K562 (cell line): ENCODE data around the gene SART3. TPM values are rescaled to one million over a fixed set of nuclear protein-coding genes. Genes with fewer than 3 reads are reported as not detected.

Experiments
- ATAC-seq: fragments of 200-7000 bp; cut with Tn5 transposase; 3 replicates; pipeline ENCODE4 v1.9.1; 2020; ENCODE audit warnings: moderate library complexity
- BruUV-seq: library from RNA; stranded (reverse); fragments of 400-500 nt; replicated peaks from 2 replicates; lab custom pipeline; 2021; lab: Mats Ljungman, UMichigan
- CTCF ChIA-PET: fragments of 300-600 bp; formaldehyde crosslinking; extraction: SDS; loops from one replicate; lab custom pipeline; 2021; ENCODE audit warnings: low intra/inter-chr PET ratio; lab: Yijun Ruan, JAX
- POLR2A ChIA-PET: fragments of 300-600, 350-650 bp; sonication (Branson Sonifier 250); formaldehyde crosslinking; extraction: SDS; loops from one replicate; lab custom pipeline; 2021; ENCODE audit warnings: antibody characterized with exemption, inconsistent platforms; lab: Yijun Ruan, JAX
- DNase-seq, 4 experiments: peaks; one replicate each; pipeline versions ENCODE4 v3.0.0 to v3.0.0-alpha.2; 2011 to 2018; ENCODE audit warnings: low spot score in 3 of 4, mixed read lengths in 3 of 4; ENCODE audit errors: extremely low read depth in 1 of 4
- FAIRE-seq: peaks from 2 replicates; lab custom pipeline; 2011; peaks lifted over from hg19 to GRCh38; lab: Jason Lieb, UNC
- H2AFZ ChIP-seq: 2 replicates; pipeline ENCODE4 v1.6.0; 2011; ENCODE audit warnings: low read depth, low read length, control low read depth, inconsistent platforms
- H3K27ac ChIP-seq: fragments of 200-600 bp; 3 replicates; pipeline ENCODE4 v1.8.0; 2011; ENCODE audit warnings: low read depth, mild to moderate bottlenecking, control low read depth, inconsistent platforms, low read length, moderate library complexity, mixed read lengths; ENCODE audit errors: extremely low read depth
- H3K27me3 ChIP-seq, 2 experiments: fragments of 300-600 bp in 1 of 2; 2 replicates in 1 of 2; 3 replicates in 1 of 2; pipeline versions ENCODE4 v1.6.0 to v1.8.0; 2011; ENCODE audit warnings: inconsistent platforms in 2 of 2, low read length in 2 of 2, mild to moderate bottlenecking in 1 of 2, mixed read lengths in 1 of 2, moderate library complexity in 1 of 2; ENCODE audit not compliant: control insufficient read depth in 2 of 2, insufficient read depth in 2 of 2
- H3K36me3 ChIP-seq: fragments of 300-600 bp; 3 replicates; pipeline ENCODE4 v1.8.0; 2011; ENCODE audit warnings: mild to moderate bottlenecking, low read length, inconsistent platforms; ENCODE audit not compliant: control insufficient read depth, insufficient read depth
- H3K4me1 ChIP-seq, 2 experiments: fragments of 200-600 bp in 1 of 2; replicated peaks in 1 of 2; 2 replicates in 1 of 2; 3 replicates in 1 of 2; pipeline versions ENCODE4 v1.5.1 to v1.8.0; 2011; ENCODE audit warnings: inconsistent platforms in 2 of 2, low read length in 2 of 2, mild to moderate bottlenecking in 1 of 2, mixed read lengths in 1 of 2, moderate library complexity in 1 of 2; ENCODE audit not compliant: control insufficient read depth in 2 of 2, insufficient read depth in 2 of 2
- H3K4me2 ChIP-seq: 2 replicates; pipeline ENCODE4 v1.6.1; 2011; ENCODE audit warnings: low read length, control low read depth, inconsistent platforms, mixed read lengths; ENCODE audit not compliant: insufficient read depth
- H3K4me3 ChIP-seq: fragments of 200-600 bp; sonication (generic), shearing (Covaris generic); 2 replicates; pipeline ENCODE4 v1.5.1; 2016; ENCODE audit warnings: control low read depth, inconsistent platforms
- H3K79me2 ChIP-seq: fragments of 200-600 bp; 3 replicates; pipeline ENCODE4 v1.8.0; 2011; ENCODE audit warnings: low read length, inconsistent platforms; ENCODE audit not compliant: control insufficient read depth, insufficient read depth
- H3K9ac ChIP-seq, 2 experiments: 2 replicates each; pipeline versions ENCODE4 v1.6.0 to v1.6.1; 2011; ENCODE audit warnings: low read depth in 2 of 2, low read length in 2 of 2, control low read depth in 1 of 2, inconsistent platforms in 1 of 2, mild to moderate bottlenecking in 1 of 2, mixed read lengths in 1 of 2; ENCODE audit not compliant: insufficient read depth in 1 of 2
- H3K9me1 ChIP-seq: one replicate; pipeline ENCODE4 v1.6.0; 2011; ENCODE audit warnings: inconsistent platforms, mild to moderate bottlenecking, low read length, moderate library complexity; ENCODE audit not compliant: control insufficient read depth, insufficient read depth
- H3K9me3 ChIP-seq: replicated peaks from 2 replicates; pipeline ENCODE4 v1.5.1; 2011; ENCODE audit warnings: low read depth, low read length, inconsistent platforms; ENCODE audit not compliant: control insufficient read depth, insufficient read depth
- H4K20me1 ChIP-seq: replicated peaks from 2 replicates; pipeline ENCODE4 v1.6.1; 2011; ENCODE audit warnings: low read length, inconsistent platforms, mixed read lengths; ENCODE audit not compliant: control insufficient read depth, insufficient read depth
- CHD2 ChIP-seq: IDR thresholded peaks from 2 replicates; pipeline ENCODE4 v1.6.1; 2011; ENCODE audit warnings: low read depth, low read length
- FIP1L1 ChIP-seq: fragments of 200-400 bp; formaldehyde crosslinking; IDR thresholded peaks from 2 replicates; pipeline ENCODE4 v1.6.1; 2018; ENCODE audit warnings: mild to moderate bottlenecking, low read depth, low read length; ENCODE audit not compliant: poor library complexity, severe bottlenecking
- GTF2A2 ChIP-seq: IDR thresholded peaks from 2 replicates; pipeline ENCODE4 v1.6.1; 2016; ENCODE audit warnings: mild to moderate bottlenecking, missing genetic modification characterization, missing compliant biosample characterization
- NFIC ChIP-seq: fragments of 450-650 bp; IDR thresholded peaks from 2 replicates; pipeline ENCODE4 v1.6.1; 2017; ENCODE audit warnings: mild to moderate bottlenecking, inconsistent platforms
- RB1 ChIP-seq: fragments of 450-650 bp; IDR thresholded peaks from 2 replicates; pipeline ENCODE4 v1.6.1; 2017; ENCODE audit warnings: low read depth, mild to moderate bottlenecking
- XRCC3 ChIP-seq: fragments of 450-650 bp; IDR thresholded peaks from 2 replicates; pipeline ENCODE4 v1.6.1; 2017; ENCODE audit warnings: mild to moderate bottlenecking, moderate library complexity
- ZFP36 ChIP-seq: fragments of 150-350 bp; IDR thresholded peaks from 2 replicates; pipeline ENCODE4 v1.6.1; 2018; ENCODE audit warnings: low read length, low read depth; ENCODE audit not compliant: partially characterized antibody
- WGBS: fragments of 100-300 bp; shearing (Covaris generic); methylation state at CpG from one replicate; pipeline ENCODE4 v1.1.6; 2016; ENCODE audit warnings: low coverage, mixed read lengths; ENCODE audit not compliant: insufficient coverage; ENCODE audit errors: missing lambda C conversion rate; 5-methylcytosine and 5-hydroxymethylcytosine counted together
- in situ Hi-C: fragments of 300-500 bp; cut with MboI; formaldehyde crosslinking; loops from 4 replicates; pipeline ENCODE4 v1.15.0; 2018; ENCODE audit warnings: inconsistent platforms, mixed read lengths
- intact Hi-C: fragments of 100-400 bp; cut with micrococcal nuclease; formaldehyde crosslinking; loops from 2 replicates; pipeline ENCODE4 v1.14.2; 2022
- polyA plus RNA-seq, 8 experiments: library from polyadenylated mRNA; depleted of rRNA in 4 of 8; stranded (reverse) in 5 of 8; unstranded in 3 of 8; fragments of >200 nt; fragmentation: Nextera tagmentation in 2 of 8; fragmentation: Illumina TruSeq in 1 of 8; extraction: Ambion mirVana in 2 of 8; extraction: Trizol in 1 of 8; gene quantifications; 2 replicates each; pipeline versions ENCODE4 v1.2.1 to v1.2.3, GENCODE V29; 2011 to 2014; ENCODE audit warnings: inconsistent platforms in 1 of 8, missing spikeins in 1 of 8
- total RNA-seq, 7 experiments: library from RNA; depleted of rRNA in 6 of 7; stranded (reverse); fragments of >200 nt in 6 of 7; fragmentation: Illumina TruSeq in 2 of 7; extraction: Trizol in 2 of 7; gene quantifications; 2 replicates each; pipeline versions ENCODE4 v1.2.1 to v1.2.3, GENCODE V29; 2011 to 2021; ENCODE audit warnings: low replicate concordance in 1 of 7
- TF ChIP-seq, protein P1 (sequence below): fragments of 450-650 bp; IDR thresholded peaks from 2 replicates; pipeline ENCODE4 v1.6.1; 2016; ENCODE audit warnings: low read depth

Gene SART3
- total and polyA plus RNA-seq, 9 of the 15 experiments (the other 6 are each of a cell fraction or from before 2014, with no cell fraction given) = 8.9 to 167 (median 56.7) TPM

DNA sequence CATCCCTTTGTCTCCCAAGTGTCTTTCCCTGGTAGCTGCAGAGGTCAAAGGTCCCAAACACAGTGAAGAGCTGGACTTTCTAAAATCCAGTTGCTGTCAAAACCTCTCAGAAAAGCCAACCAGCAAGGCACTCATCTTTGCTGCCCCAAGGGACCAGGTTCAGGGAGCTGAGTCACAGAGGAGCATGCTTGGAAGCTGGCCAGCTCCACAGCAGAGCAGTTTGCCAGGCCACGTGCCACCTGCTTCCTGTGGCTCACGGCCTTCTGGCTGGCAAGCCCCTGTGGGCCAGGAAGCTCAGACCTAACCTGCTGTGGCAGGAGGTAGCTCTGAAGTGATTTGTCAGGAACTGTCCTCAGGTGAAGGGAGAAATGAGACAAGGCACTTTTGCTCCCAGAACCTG is 5.0 kb upstream of the SART3 start:
- 93% methylated on average over 2 of the region's 2 CpGs for WGBS
- peaks cover 52% of the 10 kb centered on the region for H3K36me3 ChIP-seq
- intact Hi-C loops (no loop called here), in situ Hi-C loops (loop anchor here (5.0 kb wide), 1 partner anchor 51 kb away; no protein-coding TSS in a partner anchor)
- H3K27me3 ChIP-seq = no peaks in the 10 kb centered on the region
- DNase-seq = no peak
- H3K4me3 ChIP-seq = no peak overlapping the region
- H3K4me2 ChIP-seq = no peak overlapping the region
- no peak overlapping the region for H2AFZ ChIP-seq
- no peaks in the 10 kb centered on the region for H3K9me1 ChIP-seq
- no peaks in the 10 kb centered on the region for H4K20me1 ChIP-seq
- no peak for FAIRE-seq
- H3K79me2 ChIP-seq = peaks cover 30% of the 10 kb centered on the region
- H3K27ac ChIP-seq = no peak overlapping the region
- no peaks in the 10 kb centered on the region for H3K9me3 ChIP-seq
- no peak for ATAC-seq
- ChIA-PET POLR2A (interaction anchor here (0.8 to 1.1 kb wide), 3 partner anchors 11 to 75 kb away, joined by 3 to 5 read pairs (median 4); no protein-coding TSS in a partner anchor), CTCF (no interaction called here)
- TF ChIP-seq FIP1L1 = no peak
- TF ChIP-seq RB1 = no peak
- peak; percentile 36 for TF ChIP-seq NFIC
- TF ChIP-seq, all 486 proteins: peak for 1
- BruUV-seq = no TSS peak
- Histone ChIP-seq H3K4me1 (peaks cover 5 to 17% of the 10 kb centered on the region in 2 experiments), H3K9ac (no peak overlapping the region)

DNA sequence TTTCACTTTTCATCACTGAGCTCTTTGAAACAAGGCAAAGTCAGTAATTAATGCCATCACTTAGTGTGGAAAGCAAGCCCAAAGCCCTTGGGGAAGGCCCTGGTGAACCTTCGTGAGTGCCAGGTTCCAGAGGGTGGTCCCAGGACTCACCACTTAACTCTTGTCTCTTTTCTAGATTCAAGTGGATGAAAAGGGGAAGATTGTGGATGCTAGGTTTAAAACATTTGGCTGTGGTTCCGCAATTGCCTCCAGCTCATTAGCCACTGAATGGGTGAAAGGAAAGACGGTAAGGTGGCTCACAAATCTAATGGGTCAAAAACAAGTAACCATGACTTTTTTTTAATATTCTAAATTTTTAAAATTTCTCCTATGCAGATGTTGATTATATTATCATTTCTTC is 4.2 kb upstream of the SART3 start:
- BruUV-seq = no TSS peak
- 0 out of 2 replicates have a peak, but pooled peaks cover 6% of the 10 kb centered on the region for H4K20me1 ChIP-seq
- H3K79me2 ChIP-seq = peaks cover 38% of the 10 kb centered on the region
- ChIA-PET CTCF (interaction anchor here (0.6 to 3.1 kb wide), 2 partner anchors 53 to 385 kb away, joined by 5 to 30 read pairs; no protein-coding TSS in a partner anchor), POLR2A (interaction anchor here (0.7 to 1.3 kb wide), 5 partner anchors 11 to 1205 kb away, joined by 3 to 4 read pairs (median 4); no protein-coding TSS in a partner anchor)
- DNase-seq (no peak), ATAC-seq (no peak), FAIRE-seq (no peak)
- 83% methylated on average over 3 of the region's 3 CpGs for WGBS
- no peak overlapping the region for H2AFZ ChIP-seq
- no peak overlapping the region for H3K4me2 ChIP-seq
- H3K36me3 ChIP-seq = peaks cover 52% of the 10 kb centered on the region
- H3K4me1 ChIP-seq = peaks cover 5 to 17% of the 10 kb centered on the region in 2 experiments
- no peaks in the 10 kb centered on the region for H3K9me3 ChIP-seq
- H3K27ac ChIP-seq = peak overlapping the region; percentile 85; the same call in 1 of the 3 replicates
- H3K4me3 ChIP-seq = no peak overlapping the region
- H3K27me3 ChIP-seq = no peaks in the 10 kb centered on the region
- in situ Hi-C loops (loop anchor here (5.0 kb wide), 1 partner anchor 52 kb away; no protein-coding TSS in a partner anchor), intact Hi-C loops (no loop called here)
- H3K9ac ChIP-seq = no peak overlapping the region
- H3K9me1 ChIP-seq = no peaks in the 10 kb centered on the region
- no peak for TF ChIP-seq XRCC3
- TF ChIP-seq GTF2A2 (tag) = no peak
- TF ChIP-seq, protein P1, sequence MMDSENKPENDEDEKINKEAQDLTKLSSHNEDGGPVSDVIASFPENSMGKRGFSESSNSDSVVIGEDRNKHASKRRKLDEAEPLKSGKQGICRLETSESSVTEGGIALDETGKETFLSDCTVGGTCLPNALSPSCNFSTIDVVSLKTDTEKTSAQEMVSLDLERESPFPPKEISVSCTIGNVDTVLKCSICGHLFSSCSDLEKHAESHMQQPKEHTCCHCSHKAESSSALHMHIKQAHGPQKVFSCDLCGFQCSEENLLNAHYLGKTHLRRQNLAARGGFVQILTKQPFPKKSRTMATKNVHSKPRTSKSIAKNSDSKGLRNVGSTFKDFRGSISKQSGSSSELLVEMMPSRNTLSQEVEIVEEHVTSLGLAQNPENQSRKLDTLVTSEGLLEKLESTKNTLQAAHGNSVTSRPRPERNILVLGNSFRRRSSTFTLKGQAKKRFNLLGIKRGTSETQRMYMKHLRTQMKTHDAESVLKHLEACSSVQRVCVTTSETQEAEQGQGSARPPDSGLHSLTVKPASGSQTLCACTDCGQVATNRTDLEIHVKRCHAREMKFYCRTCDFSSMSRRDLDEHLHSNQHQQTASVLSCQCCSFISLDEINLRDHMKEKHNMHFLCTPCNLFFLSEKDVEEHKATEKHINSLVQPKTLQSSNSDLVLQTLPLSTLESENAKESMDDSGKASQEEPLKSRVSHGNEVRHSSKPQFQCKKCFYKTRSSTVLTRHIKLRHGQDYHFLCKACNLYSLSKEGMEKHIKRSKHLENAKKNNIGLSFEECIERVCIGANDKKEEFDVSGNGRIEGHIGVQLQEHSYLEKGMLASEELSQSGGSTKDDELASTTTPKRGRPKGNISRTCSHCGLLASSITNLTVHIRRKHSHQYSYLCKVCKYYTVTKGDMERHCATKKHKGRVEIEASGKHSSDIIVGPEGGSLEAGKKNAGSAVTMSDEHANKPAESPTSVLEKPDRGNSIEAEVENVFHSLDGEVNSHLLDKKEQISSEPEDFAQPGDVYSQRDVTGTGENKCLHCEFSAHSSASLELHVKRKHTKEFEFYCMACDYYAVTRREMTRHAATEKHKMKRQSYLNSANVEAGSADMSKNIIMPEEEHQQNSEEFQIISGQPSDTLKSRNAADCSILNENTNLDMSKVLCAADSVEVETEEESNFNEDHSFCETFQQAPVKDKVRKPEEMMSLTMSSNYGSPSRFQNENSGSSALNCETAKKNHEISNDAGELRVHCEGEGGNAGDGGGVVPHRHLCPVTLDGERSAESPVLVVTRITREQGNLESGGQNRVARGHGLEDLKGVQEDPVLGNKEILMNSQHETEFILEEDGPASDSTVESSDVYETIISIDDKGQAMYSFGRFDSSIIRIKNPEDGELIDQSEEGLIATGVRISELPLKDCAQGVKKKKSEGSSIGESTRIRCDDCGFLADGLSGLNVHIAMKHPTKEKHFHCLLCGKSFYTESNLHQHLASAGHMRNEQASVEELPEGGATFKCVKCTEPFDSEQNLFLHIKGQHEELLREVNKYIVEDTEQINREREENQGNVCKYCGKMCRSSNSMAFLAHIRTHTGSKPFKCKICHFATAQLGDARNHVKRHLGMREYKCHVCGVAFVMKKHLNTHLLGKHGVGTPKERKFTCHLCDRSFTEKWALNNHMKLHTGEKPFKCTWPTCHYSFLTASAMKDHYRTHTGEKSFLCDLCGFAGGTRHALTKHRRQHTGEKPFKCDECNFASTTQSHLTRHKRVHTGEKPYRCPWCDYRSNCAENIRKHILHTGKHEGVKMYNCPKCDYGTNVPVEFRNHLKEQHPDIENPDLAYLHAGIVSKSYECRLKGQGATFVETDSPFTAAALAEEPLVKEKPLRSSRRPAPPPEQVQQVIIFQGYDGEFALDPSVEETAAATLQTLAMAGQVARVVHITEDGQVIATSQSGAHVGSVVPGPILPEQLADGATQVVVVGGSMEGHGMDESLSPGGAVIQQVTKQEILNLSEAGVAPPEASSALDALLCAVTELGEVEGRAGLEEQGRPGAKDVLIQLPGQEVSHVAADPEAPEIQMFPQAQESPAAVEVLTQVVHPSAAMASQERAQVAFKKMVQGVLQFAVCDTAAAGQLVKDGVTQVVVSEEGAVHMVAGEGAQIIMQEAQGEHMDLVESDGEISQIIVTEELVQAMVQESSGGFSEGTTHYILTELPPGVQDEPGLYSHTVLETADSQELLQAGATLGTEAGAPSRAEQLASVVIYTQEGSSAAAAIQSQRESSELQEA = no peak
- TF ChIP-seq ZFP36 = no peak
- no peak for TF ChIP-seq CHD2
